Loucy (cell line): ENCODE results near the gene CNOT10.

ENCODE experiments used
- CTCF ChIP-seq: fragments of 200-600 bp; sonication (generic); conservative IDR thresholded peaks from 2 replicates; pipeline ENCODE4 v1.5.1; 2014; ENCODE audit warnings: mild to moderate bottlenecking, antibody characterized with exemption, low read length
- EZH2phosphoT487 ChIP-seq: fragments of 200-600 bp; IDR thresholded peaks from 2 replicates; pipeline ENCODE4 v1.6.1; 2018; ENCODE audit warnings: antibody characterized with exemption, mild to moderate bottlenecking, moderate library complexity, borderline replicate concordance

- no peak for TF ChIP-seq CTCF
- no peak for TF ChIP-seq EZH2phosphoT487
Observed at GRCh38 chr3:32643354-32643753, 41.6 kb upstream of the CNOT10 start.
